Cardiac fibroblast (primary cell): ENCODE results near the gene DHRSX.

ENCODE experiments used
- DNase-seq, 2 donors: peaks; one replicate each; pipeline versions ENCODE4 v3.0.0 to v3.0.0-alpha.2; 2010; ENCODE audit warnings: low read depth in 2 of 2
- H3K4me3 ChIP-seq, 2 donors: replicated peaks in 1 of 2; 1 replicate in 1 of 2; 2 replicates in 1 of 2; pipeline ENCODE4 v1.5.1; 2011; ENCODE audit warnings: low read depth in 2 of 2, low read length in 2 of 2, mild to moderate bottlenecking in 2 of 2, moderate library complexity in 1 of 2
- TF ChIP-seq, protein P1 (sequence below): IDR thresholded peaks from one replicate; pipeline ENCODE4 v1.5.1; 2011; ENCODE audit warnings: low read depth, mild to moderate bottlenecking, low read length, inconsistent platforms

DHRSX gene

DNA sequence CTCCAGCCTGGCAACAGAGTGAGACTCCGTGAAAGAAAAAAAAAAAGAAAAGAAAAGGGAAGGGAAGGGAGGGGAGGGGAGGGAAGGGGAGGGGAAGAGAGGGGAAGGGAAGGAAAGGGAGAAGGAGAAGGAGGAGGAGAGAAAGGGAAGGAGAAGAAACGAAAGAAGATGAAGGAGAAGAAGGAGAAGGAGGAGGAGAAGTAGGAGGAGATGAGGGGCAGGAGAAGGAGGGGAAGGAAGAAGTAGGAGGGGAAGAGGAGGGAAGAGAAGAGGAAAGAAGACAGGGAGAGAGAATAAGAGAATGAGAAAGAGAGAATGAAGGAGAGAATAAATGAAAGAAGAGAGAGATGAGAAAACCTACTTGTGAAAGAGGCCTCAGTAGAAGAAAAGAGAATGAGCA lies 170.3 kb downstream of the DHRSX start:
- TF ChIP-seq, protein P1, sequence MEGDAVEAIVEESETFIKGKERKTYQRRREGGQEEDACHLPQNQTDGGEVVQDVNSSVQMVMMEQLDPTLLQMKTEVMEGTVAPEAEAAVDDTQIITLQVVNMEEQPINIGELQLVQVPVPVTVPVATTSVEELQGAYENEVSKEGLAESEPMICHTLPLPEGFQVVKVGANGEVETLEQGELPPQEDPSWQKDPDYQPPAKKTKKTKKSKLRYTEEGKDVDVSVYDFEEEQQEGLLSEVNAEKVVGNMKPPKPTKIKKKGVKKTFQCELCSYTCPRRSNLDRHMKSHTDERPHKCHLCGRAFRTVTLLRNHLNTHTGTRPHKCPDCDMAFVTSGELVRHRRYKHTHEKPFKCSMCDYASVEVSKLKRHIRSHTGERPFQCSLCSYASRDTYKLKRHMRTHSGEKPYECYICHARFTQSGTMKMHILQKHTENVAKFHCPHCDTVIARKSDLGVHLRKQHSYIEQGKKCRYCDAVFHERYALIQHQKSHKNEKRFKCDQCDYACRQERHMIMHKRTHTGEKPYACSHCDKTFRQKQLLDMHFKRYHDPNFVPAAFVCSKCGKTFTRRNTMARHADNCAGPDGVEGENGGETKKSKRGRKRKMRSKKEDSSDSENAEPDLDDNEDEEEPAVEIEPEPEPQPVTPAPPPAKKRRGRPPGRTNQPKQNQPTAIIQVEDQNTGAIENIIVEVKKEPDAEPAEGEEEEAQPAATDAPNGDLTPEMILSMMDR, result no peak
- no peak for DNase-seq
- no peak overlapping the region for H3K4me3 ChIP-seq

DNA sequence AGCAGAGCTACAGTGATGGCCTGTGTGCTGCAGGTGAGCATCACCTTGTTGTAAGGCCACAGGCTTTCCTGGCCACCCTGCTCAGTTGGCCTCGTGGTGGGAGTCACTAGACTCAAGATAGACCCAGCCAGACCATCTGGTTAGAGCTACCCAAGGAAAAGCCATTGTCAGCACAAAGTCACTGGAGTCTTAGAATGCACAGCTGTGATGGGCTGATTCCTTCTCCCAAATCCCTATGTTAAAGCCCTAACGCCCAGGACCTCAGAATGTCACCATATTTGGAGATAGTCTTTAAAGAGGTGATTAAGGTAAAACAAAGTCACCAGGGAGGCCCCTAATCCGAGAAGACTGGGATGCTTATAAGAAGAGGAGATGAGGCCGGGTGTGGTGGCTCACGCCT lies 173.4 kb downstream of the DHRSX start:
- H3K4me3 ChIP-seq, result no peak overlapping the region
- DNase-seq, result no peak
- TF ChIP-seq, protein P1, result no peak

DNA sequence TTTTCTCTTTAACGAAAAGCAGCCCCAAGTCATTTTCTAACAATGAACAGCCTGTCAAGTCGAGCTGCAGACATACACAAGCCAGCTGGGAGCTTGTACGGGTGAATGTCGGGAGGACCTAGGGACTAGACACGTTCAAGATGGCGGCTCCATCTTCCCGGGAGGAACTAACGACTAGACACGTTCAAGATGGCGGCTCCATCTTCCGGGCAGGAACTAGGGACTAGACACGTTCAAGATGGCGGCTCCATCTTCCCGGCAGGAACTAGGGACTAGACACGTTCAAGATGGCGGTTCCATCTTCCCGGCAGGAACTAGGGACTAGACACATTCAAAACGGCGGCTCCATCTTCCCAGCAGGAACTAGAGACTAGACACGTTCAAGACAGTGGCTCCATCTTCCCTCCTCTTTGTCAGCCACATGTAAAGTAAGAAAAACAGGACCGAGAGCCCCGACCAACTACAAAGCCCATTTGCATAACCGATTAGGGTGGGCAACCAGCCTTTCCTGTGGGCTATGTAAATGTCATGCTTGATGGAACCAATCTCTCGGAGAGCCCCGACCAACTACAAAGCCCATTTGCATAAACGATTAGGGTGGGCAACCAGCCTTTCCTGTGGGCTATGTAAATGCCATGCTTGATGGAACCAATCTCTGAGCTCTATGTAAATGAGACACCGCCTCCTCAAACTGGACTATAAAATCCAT lies 175.5 kb downstream of the DHRSX start:
- TF ChIP-seq, protein P1, result no peak
- peak; percentile 81 to 87 for DNase-seq
- peak overlapping the region; percentile 21 to 28 for H3K4me3 ChIP-seq

DNA sequence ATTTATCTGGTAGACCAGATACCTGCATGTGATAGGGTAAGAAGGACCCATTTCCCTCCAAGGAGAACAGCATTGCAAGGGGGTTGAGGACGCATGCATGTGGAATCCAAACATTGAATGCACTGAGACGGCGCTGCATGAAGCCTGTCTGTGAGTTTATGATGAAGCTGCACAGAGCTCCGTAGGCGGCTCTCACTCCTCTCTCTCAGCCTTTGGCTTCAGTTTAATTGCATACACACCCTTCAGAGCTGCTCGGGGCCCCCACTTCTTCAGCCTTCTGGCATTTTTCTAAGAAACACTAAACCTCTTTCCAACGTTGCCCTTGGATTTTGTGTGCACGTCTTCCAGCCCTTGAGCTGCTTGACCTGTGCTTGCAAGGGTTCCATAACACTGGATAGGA lies 176.6 kb downstream of the DHRSX start:
- DNase-seq, result no peak
- TF ChIP-seq, protein P1, result no peak
- H3K4me3 ChIP-seq, result no peak overlapping the region

DNA sequence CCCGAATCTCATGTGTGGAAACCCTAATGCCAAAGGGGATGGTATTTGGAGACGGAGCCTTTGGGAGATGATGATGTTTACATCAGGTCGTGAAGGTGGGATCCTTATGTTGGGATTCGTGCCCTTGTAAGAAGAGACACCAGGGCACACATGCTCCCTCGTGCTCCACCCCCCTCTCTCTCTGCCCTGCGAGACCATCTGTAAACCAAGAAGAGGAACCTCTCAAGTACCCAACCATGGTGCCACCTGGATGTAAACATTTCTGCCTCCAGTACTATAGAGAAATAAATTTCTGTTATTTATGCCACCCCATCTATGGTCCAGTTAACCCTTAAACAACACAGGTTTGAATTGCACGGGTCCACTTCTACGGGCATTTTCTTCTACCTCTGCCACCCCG lies 179.4 kb downstream of the DHRSX start:
- no peak overlapping the region for H3K4me3 ChIP-seq
- no peak for DNase-seq

DNA sequence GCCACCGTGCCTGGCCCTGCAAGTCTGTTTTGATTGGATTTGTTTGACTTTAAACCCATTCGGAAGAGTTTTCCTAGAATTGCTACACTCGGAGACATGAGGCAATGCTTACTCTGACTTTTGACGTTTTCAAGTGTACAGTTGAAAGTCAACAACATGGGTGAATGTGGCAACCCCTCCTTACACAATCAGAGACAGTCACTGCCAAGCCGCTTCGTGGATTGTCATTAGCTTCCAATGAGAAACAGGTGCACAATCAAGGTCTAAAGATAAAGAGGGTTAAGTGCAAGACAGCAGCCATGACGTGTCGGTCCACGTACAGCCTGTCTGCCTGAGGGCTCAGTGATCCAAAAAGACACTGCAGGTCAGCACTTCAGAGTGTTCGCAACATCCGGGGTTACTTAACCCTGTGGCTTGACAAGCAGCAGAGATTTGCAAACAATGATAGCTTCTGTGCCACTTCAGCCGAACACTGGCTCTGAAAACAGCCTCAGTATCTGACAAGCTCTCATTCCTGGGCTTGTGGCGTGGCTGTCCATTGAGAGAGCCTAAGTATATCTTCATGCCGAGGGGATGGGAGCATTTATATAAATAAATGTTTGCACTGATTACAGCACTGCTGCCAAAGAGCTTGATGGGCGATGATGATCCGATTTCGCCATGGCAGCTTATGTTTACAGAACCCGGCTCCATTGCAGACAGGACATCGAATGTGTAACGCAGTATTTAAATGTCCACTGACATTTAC lies 180.0 kb downstream of the DHRSX start:
- TF ChIP-seq, protein P1, result no peak
- DNase-seq, result peak; percentile 46 to 71
- no peak overlapping the region for H3K4me3 ChIP-seq

More for the DNA sequence above, 179.4 kb downstream of the DHRSX start:
- TF ChIP-seq, protein P1, result no peak
